Measurements from ENCODE around the gene LAMA1. TPM values are rescaled to one million over a fixed set of nuclear protein-coding genes. Genes with fewer than 3 reads are reported as not detected.

The LAMA1 gene
- total and polyA plus RNA-seq, 2 experiments from 2014 or later = 11.4 to 36.8 TPM

GRCh38 chr18:7105268-7105667 lies 12.3 kb downstream of the LAMA1 start:
- Histone ChIP-seq H3K4me3 (no peak overlapping the region), H3K27me3 (no peaks in the 10 kb centered on the region), H3K9me3 (ENCODE audit: low read depth) (no peaks in the 10 kb centered on the region), H3K27ac (no peak overlapping the region), H3K36me3 (no peaks in the 10 kb centered on the region), H3K4me1 (ENCODE audit: low read depth) (no peaks in the 10 kb centered on the region)
- no peak for DNase-seq (ENCODE audit: low read depth in 1 of 2, low spot score in 1 of 2)
- TF ChIP-seq CTCF (IDR thresholded peaks at IDR 0.05; ENCODE audit: low read depth, low read length) = no peak

GRCh38 chr18:7104649-7105048 lies 12.9 kb downstream of the LAMA1 start:
- TF ChIP-seq CTCF (IDR thresholded peaks at IDR 0.05; ENCODE audit: low read depth, low read length) = no peak
- Histone ChIP-seq H3K36me3 (no peaks in the 10 kb centered on the region), H3K4me1 (ENCODE audit: low read depth) (no peaks in the 10 kb centered on the region), H3K27me3 (no peaks in the 10 kb centered on the region), H3K9me3 (ENCODE audit: low read depth) (no peaks in the 10 kb centered on the region), H3K4me3 (no peak overlapping the region), H3K27ac (no peak overlapping the region)
- DNase-seq (ENCODE audit: low read depth in 1 of 2, low spot score in 1 of 2) = no peak

- Histone ChIP-seq H3K36me3 (no peaks in the 10 kb centered on the region), H3K4me3 (no peak overlapping the region), H3K9me3 (ENCODE audit: low read depth) (no peaks in the 10 kb centered on the region), H3K4me1 (ENCODE audit: low read depth) (no peaks in the 10 kb centered on the region), H3K27ac (no peak overlapping the region), H3K27me3 (no peaks in the 10 kb centered on the region)
- no peak for DNase-seq (ENCODE audit: low read depth in 1 of 2, low spot score in 1 of 2)
- TF ChIP-seq CTCF (IDR thresholded peaks at IDR 0.05; ENCODE audit: low read depth, low read length) = no peak
These were observed 15.5 kb downstream of the LAMA1 start for GRCh38 chr18:7102131-7102530.

GRCh38 chr18:7096838-7097237 lies 20.8 kb downstream of the LAMA1 start:
- Histone ChIP-seq H3K27ac (no peak overlapping the region), H3K36me3 (no peaks in the 10 kb centered on the region), H3K4me3 (no peak overlapping the region), H3K4me1 (ENCODE audit: low read depth) (peaks cover 7% of the 10 kb centered on the region), H3K27me3 (no peaks in the 10 kb centered on the region), H3K9me3 (ENCODE audit: low read depth) (no peaks in the 10 kb centered on the region)
- DNase-seq (ENCODE audit: low read depth in 1 of 2, low spot score in 1 of 2) = peak in 1 of 2 donors; percentile 43
- no peak for TF ChIP-seq CTCF (IDR thresholded peaks at IDR 0.05; ENCODE audit: low read depth, low read length)

- DNase-seq (ENCODE audit: low read depth in 1 of 2, low spot score in 1 of 2) = peak in 1 of 2 donors; percentile 30
- no peaks in the 10 kb centered on the region for H3K27me3 ChIP-seq
- H3K9me3 ChIP-seq (ENCODE audit: low read depth) = no peaks in the 10 kb centered on the region
- no peak overlapping the region for H3K4me3 ChIP-seq
- H3K36me3 ChIP-seq = no peaks in the 10 kb centered on the region
- H3K4me1 ChIP-seq (ENCODE audit: low read depth) = peaks cover 32% of the 10 kb centered on the region
- no peak for TF ChIP-seq CTCF (IDR thresholded peaks at IDR 0.05; ENCODE audit: low read depth, low read length)
- H3K27ac ChIP-seq = peak overlapping the region; percentile 51
These were observed 23.2 kb downstream of the LAMA1 start for GRCh38 chr18:7094427-7094826.

GRCh38 chr18:7090771-7091170 lies 26.8 kb downstream of the LAMA1 start:
- no peaks in the 10 kb centered on the region for H3K36me3 ChIP-seq
- peak in 1 of 2 donors; percentile 62 for DNase-seq (ENCODE audit: low read depth in 1 of 2, low spot score in 1 of 2)
- H3K27ac ChIP-seq = peak overlapping the region; percentile 48
- H3K27me3 ChIP-seq = no peaks in the 10 kb centered on the region
- TF ChIP-seq CTCF (IDR thresholded peaks at IDR 0.05; ENCODE audit: low read depth, low read length) = no peak
- no peaks in the 10 kb centered on the region for H3K9me3 ChIP-seq (ENCODE audit: low read depth)
- H3K4me1 ChIP-seq (ENCODE audit: low read depth) = peaks cover 34% of the 10 kb centered on the region
- H3K4me3 ChIP-seq = no peak overlapping the region

Data from cardiac muscle cell (in vitro differentiated cells and primary cell).